D721Med (cell line): ENCODE measurements around the gene EVC2.

ENCODE experiments used
- DNase-seq: peaks from one replicate; pipeline ENCODE4 v3.0.0; 2011; ENCODE audit warnings: low spot score; ENCODE audit not compliant: insufficient read length
- FAIRE-seq: peaks from 2 replicates; lab custom pipeline; 2011; peaks lifted over from hg19 to GRCh38; lab: Jason Lieb, UNC
- TF ChIP-seq, protein P1 (sequence below): IDR thresholded peaks from 2 replicates; pipeline ENCODE4 v1.5.1; 2012; ENCODE audit warnings: mild to moderate bottlenecking, control low read depth; ENCODE audit not compliant: insufficient read depth; ENCODE audit errors: missing control alignments

Gene EVC2

DNA sequence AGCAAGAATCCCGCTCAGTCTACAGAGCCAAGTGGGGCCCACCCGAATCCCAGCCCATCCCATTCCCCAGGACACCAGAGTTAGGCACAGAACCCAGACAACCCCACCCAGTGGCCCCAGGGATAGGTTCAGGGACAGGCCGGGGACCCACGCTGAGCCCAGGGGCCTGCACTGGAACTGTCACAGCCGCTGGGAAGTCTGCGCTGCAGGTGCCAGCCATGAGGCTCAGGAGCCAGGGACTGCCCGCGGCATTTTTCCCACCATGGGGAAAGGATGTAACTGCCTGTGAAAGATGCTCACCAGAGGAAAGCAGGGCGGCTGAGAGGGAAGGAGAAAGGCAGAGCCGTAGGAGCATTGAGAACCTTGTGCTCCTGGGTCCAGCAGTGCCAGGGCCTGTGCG lies 12.0 kb downstream of the EVC2 start:
- TF ChIP-seq, protein P1, sequence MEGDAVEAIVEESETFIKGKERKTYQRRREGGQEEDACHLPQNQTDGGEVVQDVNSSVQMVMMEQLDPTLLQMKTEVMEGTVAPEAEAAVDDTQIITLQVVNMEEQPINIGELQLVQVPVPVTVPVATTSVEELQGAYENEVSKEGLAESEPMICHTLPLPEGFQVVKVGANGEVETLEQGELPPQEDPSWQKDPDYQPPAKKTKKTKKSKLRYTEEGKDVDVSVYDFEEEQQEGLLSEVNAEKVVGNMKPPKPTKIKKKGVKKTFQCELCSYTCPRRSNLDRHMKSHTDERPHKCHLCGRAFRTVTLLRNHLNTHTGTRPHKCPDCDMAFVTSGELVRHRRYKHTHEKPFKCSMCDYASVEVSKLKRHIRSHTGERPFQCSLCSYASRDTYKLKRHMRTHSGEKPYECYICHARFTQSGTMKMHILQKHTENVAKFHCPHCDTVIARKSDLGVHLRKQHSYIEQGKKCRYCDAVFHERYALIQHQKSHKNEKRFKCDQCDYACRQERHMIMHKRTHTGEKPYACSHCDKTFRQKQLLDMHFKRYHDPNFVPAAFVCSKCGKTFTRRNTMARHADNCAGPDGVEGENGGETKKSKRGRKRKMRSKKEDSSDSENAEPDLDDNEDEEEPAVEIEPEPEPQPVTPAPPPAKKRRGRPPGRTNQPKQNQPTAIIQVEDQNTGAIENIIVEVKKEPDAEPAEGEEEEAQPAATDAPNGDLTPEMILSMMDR = no peak
- no peak for FAIRE-seq
- DNase-seq = no peak

DNA sequence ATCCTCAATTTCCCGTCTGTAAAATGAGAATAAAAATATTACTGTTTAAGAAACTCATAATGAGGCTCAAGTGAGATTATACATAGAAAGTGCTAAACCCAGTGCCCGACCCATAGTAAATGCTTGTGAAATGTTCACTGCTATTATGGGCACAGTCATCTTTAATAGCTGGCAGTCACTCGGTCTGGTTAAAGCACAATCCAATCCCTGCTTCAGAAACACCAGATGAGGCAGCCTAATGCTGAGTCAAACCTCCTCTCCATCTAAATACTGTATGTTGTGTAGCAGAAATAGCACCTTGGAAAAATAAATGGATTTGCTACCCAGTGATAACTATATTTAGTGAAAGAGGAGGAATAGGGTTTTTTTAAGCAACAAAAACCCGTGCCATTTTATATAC lies 14.5 kb downstream of the EVC2 start:
- FAIRE-seq = no peak
- no peak for DNase-seq
- TF ChIP-seq, protein P1 = no peak

DNA sequence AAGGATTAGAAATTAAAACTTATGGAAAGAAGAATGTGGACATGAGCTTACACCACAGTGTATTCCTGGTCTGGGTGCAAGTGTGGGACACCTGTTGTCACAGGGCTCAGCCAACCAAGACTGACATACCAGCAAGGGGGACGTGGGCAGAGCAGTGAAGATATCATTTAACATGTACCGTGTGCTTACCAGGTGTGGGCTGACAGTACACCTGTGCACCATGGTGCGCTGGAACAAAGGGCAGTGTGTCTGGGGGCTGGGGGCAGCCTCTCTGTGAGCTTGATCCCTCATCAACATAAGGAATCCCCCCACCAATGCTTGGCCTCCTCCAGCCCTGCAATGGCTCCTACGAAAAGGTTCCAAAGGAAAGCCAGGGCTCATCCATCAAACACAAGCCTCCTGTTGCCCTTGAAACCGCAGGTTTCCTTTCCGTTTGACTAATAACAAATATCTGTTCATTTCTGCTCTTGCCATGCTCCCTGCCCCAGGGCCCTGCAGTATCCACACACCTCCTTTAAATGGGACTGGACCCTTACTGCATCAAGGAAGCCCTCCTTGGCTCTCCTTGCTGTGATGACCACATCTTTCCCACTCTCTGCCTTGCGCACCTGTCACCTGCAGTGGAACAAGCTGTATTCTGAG lies 16.7 kb downstream of the EVC2 start:
- TF ChIP-seq, protein P1 = no peak
- FAIRE-seq (no peak), DNase-seq (peak; percentile 36)

DNA sequence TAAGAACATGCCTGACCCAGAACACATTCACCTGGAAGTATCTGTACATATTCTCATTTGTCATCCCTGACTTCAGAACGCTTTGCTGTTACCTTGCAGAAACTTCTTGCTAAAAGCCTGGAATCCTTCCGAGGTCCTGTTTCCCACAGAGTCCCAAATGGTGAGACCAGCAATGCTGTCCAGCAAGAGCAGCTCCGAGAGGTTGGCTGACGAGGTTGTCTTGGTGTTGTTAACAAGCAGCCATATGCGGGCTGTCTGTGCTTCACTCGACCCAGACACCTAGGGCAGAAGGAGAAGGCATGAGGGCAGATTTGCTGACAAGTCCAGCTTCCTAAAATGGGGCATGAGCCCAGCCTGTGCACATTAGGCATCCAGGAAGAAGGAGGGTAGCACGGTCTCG lies 19.3 kb downstream of the EVC2 start:
- FAIRE-seq = no peak
- DNase-seq = no peak
- TF ChIP-seq, protein P1 = no peak

DNA sequence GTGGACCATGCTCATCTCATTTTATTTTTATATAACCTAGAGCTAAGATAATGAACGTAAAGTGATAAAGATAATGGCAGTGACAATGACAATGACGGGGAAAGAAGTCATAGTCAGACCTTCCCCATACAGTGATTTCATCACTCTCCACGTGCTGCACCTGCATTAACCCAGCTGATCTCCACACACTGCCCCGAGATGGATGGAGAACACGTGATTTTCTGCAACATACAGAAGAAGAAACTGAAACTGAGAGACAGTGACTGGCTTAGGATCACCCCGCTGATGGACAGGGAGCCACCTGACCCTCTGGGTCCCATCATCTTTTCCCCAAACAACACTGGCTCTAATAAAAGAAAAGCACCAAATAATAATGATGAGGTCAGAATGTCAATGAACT lies 22.0 kb downstream of the EVC2 start:
- FAIRE-seq = no peak
- DNase-seq = no peak
- TF ChIP-seq, protein P1 = no peak

DNA sequence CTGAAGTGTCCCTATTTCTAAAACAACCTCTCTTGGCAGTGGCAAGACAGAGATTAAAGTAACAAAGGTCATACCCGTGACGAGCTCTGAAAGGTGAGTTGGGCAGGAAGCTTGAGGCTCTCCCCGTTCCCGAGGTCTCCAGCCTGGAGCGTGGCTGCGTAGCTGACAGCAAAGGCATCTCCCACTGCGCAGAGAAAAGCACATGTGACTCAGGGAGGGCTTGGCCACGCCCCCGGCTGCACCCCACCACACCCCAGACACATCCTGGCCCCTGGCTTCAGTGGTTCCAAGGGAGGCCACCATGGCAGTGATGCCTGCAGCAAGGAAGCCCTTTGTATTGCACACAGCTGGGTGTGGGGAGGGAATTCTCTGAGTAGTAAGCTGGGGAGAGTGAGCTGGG lies 23.1 kb downstream of the EVC2 start:
- FAIRE-seq = no peak
- no peak for DNase-seq

DNA sequence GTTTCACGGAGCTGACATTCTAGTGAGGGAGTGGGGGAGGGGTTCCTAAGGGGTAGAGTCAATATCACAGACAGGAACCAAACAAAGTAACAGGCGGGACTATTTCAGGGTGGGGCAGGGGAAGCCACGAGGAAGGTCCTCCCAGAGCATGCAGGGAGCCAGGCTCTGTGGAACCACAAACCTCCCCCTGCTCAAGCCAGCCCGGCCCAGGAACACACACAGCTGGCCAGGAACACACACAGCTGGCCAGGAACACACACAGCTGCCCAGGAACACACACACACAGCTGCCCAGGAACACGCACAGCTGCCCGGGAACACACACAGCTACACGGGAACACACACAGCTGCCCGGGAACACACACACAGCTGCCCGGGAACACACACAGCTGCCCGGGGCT lies 24.8 kb downstream of the EVC2 start:
- FAIRE-seq (no peak), DNase-seq (no peak)
- TF ChIP-seq, protein P1 = no peak

More for the DNA sequence above, 23.1 kb downstream of the EVC2 start:
- TF ChIP-seq, protein P1 = no peak
